ENCODE measurements around the gene SRPK1. TPM values are rescaled to one million over a fixed set of nuclear protein-coding genes. Genes with fewer than 3 reads are reported as not detected.
A peak's percentile ranks its signal among the peaks of the same experiment; 100 is the strongest.

Gene SRPK1
- polyA plus RNA-seq, 1 donor: 16.0 TPM

GRCh38 chr6:35810971-35811698, 109.8 kb downstream of the SRPK1 start:
- no peak for DNase-seq

DNA sequence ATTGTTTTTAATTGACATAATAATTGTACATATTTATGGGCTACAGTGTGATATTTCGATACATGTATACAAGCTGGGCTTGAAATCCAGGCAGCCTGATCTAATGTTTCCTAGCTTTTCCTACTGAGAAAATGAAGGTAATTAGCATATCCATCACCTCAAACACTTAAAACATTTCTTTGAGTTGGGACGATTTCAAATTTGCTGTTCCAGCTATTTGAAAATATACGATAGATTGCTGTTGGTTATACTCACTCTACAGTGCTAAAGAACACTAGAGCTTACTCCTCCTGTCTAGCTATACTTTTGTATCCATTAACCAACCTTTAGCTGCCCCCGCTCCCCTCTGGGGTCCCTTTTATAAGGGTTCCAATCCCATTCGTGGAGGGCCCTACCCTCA, 111.1 kb downstream of the SRPK1 start:
- no peak for DNase-seq

- DNase-seq: no peak
Observed at GRCh38 chr6:35808688-35809087, 112.2 kb downstream of the SRPK1 start.

- DNase-seq: peak; percentile 58
Observed at GRCh38 chr6:35804996-35805736, 115.7 kb downstream of the SRPK1 start, which contains the start of gene LHFPL5. TSS of gene LHFPL5 (plus strand) at chr6:35805352. CDS start at chr6:35805671, 319 bp downstream.

DNA sequence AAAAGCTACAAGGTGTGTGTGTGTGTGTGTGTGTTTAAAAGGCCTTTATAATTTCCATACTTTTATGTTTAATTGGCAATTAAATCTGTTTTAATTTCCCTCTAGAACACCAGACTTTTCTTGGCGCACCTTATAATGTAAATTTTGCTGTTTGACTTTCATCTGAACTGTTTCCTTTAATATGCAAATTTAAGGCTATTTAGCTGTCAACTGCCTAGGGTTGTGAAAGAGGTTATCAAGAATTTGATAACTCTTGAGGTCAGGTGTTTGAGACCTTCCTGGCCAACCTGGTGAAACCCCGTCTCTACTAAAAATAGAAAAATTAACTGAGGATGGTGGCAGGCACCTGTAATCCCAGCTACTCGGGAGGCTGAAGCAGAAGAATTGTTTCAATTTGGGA, 119.8 kb downstream of the SRPK1 start:
- DNase-seq: no peak

- DNase-seq: no peak
Observed at GRCh38 chr6:35798706-35799105, 122.2 kb downstream of the SRPK1 start.

DNA sequence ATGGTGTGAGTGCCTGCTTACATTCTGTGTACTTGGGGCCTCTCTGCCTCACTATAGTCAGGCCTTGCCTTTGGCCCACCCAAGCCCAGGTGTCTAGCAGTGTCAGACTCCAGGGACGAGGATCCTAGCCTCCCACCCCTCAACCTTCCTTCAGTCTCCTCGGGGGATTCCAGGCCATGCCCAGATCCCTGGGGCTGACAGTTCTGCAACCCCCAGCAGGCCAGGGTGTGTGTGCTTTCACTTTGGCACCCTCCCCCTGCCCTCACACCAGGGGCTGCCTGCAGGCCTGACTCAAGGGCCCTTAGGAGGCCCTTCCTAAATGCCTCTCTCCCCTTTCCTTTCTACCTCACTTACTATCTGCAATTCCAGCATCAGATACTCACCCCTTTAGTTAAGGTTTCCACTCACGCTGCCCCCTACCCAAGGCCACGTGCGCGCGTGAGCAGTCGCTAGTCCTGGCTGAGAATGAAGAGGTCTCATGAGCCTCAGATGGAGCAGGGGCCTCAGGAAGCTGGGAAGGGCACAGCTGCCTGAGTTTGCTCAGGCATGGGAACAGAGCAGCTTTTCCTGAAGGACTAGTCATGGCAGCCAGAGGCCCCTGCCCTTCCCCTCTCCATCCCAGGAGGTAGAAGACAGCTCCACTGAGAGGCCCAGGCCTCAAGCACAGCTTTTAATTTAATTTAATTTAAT, 122.9 kb downstream of the SRPK1 start:
- DNase-seq: no peak

- no peak for DNase-seq
Observed at GRCh38 chr6:35796236-35796635, 124.7 kb downstream of the SRPK1 start.

GRCh38 chr6:35795453-35796071, 125.3 kb downstream of the SRPK1 start:
- DNase-seq: no peak

DNA sequence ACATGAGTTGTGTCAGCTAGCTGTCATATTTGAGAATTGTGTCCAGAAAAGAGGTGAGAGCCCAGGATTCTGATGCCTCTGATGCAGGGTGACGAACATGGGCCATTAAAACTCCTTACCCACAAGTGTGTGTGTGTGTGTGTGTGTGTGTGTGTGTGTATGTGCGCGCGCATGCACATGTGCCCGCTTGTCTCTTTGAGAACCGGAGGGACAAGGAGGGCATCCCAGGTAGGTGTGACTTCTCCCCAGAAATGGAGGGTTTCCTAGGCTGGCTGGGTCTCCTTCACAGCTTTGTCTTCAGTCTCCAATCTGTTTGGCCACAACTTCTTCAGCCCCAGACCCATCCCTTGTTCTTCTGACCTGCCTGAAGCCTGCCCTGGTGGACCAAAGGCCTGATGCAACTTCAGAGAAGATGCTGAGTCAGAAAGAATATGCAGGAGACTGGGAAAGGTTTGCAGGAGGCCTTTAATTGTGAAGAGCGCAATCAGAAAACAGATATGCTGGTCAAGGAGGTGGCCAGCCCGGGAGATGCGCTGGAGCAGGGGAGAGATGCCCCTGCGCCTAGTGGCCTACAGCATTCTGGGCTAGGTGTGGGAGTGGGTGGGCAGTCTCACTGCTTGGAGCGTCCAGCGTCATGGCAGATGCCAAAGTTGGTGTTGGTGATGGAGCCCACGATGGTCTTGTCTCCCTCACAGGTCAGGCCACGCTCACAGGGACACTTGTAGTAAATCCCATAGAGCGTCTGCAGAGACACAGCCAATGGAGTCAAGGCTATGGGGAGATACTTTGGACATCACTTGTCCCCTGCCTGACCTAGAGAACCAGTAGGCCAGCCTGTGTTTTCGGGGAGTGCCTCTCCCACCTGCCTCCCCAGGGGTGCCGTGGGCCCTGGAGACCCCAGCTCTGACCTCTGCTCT, 126.1 kb downstream of the SRPK1 start:
- DNase-seq: no peak

DNA sequence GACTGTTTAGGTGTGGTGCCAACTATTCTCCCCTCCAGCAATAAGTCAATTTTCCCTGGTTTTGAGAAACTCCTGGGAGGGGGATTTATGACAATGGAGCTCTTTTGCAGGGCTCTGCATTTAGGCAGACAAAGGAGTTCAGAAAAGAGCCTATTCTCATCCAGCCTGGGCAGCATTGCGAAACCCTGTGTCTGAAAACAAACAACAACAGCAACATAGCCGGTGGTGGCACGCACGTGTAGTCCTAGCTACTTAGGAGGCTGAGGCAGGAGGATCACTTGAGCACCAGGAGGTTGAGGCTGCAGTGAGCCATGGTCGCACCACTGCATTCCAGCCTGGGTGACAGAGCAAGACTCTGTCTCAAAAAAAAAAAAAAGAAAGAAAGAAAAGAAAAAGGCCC, 130.2 kb downstream of the SRPK1 start:
- no peak for DNase-seq

GRCh38 chr6:35788423-35788982, 132.4 kb downstream of the SRPK1 start:
- no peak for DNase-seq

DNA sequence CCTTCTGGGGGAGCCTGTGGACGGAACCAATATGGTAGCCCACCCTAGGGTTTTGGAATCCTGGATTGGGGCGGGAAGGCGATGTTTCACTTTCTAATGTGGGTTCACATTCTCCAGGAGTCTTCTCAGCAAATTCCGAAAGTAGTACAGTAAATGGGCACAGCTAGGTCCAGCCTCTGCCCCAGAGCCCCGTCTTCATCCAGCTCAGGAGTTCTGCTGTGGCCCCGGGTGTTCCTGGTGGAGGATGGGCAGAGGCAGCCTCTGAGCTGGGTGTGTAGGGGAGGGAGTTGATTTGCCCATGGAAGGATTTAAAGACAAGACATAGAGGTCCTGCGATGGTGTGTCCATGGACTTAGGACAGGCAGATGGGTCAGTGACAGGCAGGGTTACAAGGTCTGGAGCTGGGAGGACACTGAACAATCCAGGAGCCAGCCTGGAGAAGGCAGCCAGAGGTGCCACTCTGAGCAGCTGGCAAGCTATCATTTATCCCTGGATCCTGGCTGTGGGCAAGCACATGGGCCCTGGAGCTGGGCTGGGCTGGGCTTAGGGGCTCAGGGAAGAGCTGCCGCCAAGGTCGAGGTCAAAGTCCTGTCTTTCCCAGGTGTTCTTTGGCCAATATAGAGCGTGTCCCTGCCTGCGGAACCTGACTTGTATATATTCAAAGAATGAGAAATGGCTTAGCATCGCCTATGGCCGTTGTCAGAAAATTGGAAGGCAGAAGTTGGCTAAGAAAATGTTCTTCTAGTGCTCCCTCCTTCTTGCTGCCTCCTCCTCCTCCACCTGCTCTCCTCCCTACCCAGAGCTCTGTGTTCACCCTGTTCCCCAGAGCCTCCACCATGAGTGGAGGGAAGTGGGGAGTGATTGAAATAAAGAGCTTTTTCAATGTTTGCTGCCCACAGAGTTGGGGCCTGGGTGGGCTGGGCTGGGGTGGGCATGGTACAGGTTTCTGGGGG, 133.4 kb downstream of the SRPK1 start:
- no peak for DNase-seq

DNA sequence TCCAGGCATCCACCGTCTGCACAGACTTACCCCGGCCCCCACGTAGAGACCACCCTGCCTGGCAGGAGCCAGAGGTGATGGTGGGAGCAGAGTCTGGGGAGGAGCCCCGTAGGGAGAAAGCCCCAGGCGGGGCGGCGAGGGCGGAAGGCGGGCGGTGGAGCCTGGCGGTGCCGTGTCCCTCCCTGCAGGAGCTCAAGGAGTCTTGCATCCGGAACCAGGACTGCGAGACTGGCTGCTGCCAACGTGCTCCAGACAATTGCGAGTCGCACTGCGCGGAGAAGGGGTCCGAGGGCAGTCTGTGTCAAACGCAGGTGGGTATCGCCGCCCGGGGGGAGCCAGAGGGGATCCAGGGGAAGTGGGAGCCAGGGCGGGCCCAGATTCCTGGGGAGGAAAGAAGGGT, 134.1 kb downstream of the SRPK1 start:
- no peak for DNase-seq

- DNase-seq: no peak
Observed at GRCh38 chr6:35786272-35786671, 134.6 kb downstream of the SRPK1 start.

GRCh38 chr6:35784200-35784599, 136.7 kb downstream of the SRPK1 start:
- no peak for DNase-seq
